DND-41 (cell line): ENCODE data around the gene LMO2.

Experiments
- ATAC-seq: fragments of 200-7000 bp; cut with Tn5 transposase; 3 replicates; pipeline ENCODE4 v1.9.1; 2021; ENCODE audit warnings: low read depth; ENCODE audit not compliant: insufficient read depth
- DNase-seq: peaks from one replicate; pipeline ENCODE4 v3.0.0-alpha.2; 2020
- H2AFZ ChIP-seq: 2 replicates; pipeline ENCODE4 v1.6.0; 2012; ENCODE audit warnings: low read depth, low read length
- H3K27ac ChIP-seq: 2 replicates; pipeline ENCODE4 v1.5.1; 2012; ENCODE audit warnings: low read length, inconsistent platforms
- H3K27me3 ChIP-seq: fragments of 200-600 bp; sonication (generic); 2 replicates; pipeline ENCODE4 v1.6.0; 2012; ENCODE audit warnings: low read length, mild to moderate bottlenecking, inconsistent platforms; ENCODE audit not compliant: insufficient read depth, poor library complexity
- H3K36me3 ChIP-seq: 2 replicates; pipeline ENCODE4 v1.5.1; 2012; ENCODE audit warnings: low read length, inconsistent platforms; ENCODE audit not compliant: insufficient read depth
- H3K4me1 ChIP-seq: 2 replicates; pipeline ENCODE4 v1.5.1; 2012; ENCODE audit warnings: mild to moderate bottlenecking, low read length; ENCODE audit not compliant: insufficient read depth
- H3K4me2 ChIP-seq: 2 replicates; pipeline ENCODE4 v1.6.0; 2012; ENCODE audit warnings: mild to moderate bottlenecking, moderate library complexity, low read length, inconsistent platforms; ENCODE audit not compliant: insufficient read depth
- H3K4me3 ChIP-seq, 2 experiments: fragments of 200-600 bp in 1 of 2; shearing (Covaris generic) in 1 of 2; 2 replicates each; pipeline ENCODE4 v1.5.1; 2012 to 2016; ENCODE audit warnings: inconsistent platforms in 2 of 2, low read length in 2 of 2, mild to moderate bottlenecking in 2 of 2, low read depth in 1 of 2, moderate library complexity in 1 of 2
- H3K79me2 ChIP-seq: 2 replicates; pipeline ENCODE4 v1.6.0; 2012; ENCODE audit warnings: low read length, inconsistent platforms; ENCODE audit not compliant: insufficient read depth
- H3K9ac ChIP-seq: 2 replicates; pipeline ENCODE4 v1.6.0; 2012; ENCODE audit warnings: low read depth, mild to moderate bottlenecking, inconsistent platforms, low read length, moderate library complexity
- H3K9me3 ChIP-seq: 2 replicates; pipeline ENCODE4 v1.5.1; 2012; ENCODE audit warnings: low read length, moderate library complexity, mild to moderate bottlenecking, inconsistent platforms; ENCODE audit not compliant: insufficient read depth, severe bottlenecking
- H4K20me1 ChIP-seq: 2 replicates; pipeline ENCODE4 v1.6.0; 2012; ENCODE audit warnings: low read length; ENCODE audit not compliant: insufficient read depth
- CTCF ChIP-seq: IDR thresholded peaks from 2 replicates; pipeline ENCODE4 v1.5.1; 2012; ENCODE audit warnings: borderline replicate concordance, low read length, moderate library complexity, mild to moderate bottlenecking; ENCODE audit not compliant: poor library complexity, severe bottlenecking; ENCODE audit errors: extremely low read depth
- EZH2 ChIP-seq: IDR thresholded peaks from 3 replicates; pipeline ENCODE4 v1.6.1; 2012; ENCODE audit warnings: borderline replicate concordance, low read depth, mild to moderate bottlenecking, moderate library complexity, low read length, inconsistent platforms; ENCODE audit not compliant: severe bottlenecking

Gene LMO2

GRCh38 chr11:33898957-33899356 is 7.1 kb upstream of the LMO2 start:
- Histone ChIP-seq H3K4me2 (no peak overlapping the region), H3K27me3 (peaks cover 25% of the 10 kb centered on the region), H2AFZ (no peak overlapping the region), H3K9me3 (no peaks in the 10 kb centered on the region), H3K27ac (no peak overlapping the region), H4K20me1 (no peaks in the 10 kb centered on the region), H3K9ac (no peak overlapping the region), H3K36me3 (no peaks in the 10 kb centered on the region), H3K4me1 (peaks cover 5% of the 10 kb centered on the region), H3K4me3 (no peak overlapping the region), H3K79me2 (no peaks in the 10 kb centered on the region)
- DNase-seq, result no peak
- ATAC-seq, result no peak
- TF ChIP-seq CTCF (no peak), EZH2 (no peak)

- Histone ChIP-seq H4K20me1 (peaks cover 3% of the 10 kb centered on the region), H3K79me2 (no peaks in the 10 kb centered on the region), H2AFZ (no peak overlapping the region), H3K4me2 (no peak overlapping the region), H3K36me3 (no peaks in the 10 kb centered on the region), H3K9ac (no peak overlapping the region), H3K9me3 (no peaks in the 10 kb centered on the region), H3K4me3 (no peak overlapping the region), H3K27ac (no peak overlapping the region), H3K4me1 (peaks cover 16% of the 10 kb centered on the region), H3K27me3 (peaks cover 25% of the 10 kb centered on the region)
- ATAC-seq, result no peak
- no peak for TF ChIP-seq CTCF
- no peak for TF ChIP-seq EZH2
- DNase-seq, result no peak
Observed at GRCh38 chr11:33897761-33898375, 6.0 kb upstream of the LMO2 start.

GRCh38 chr11:33896911-33897310 is 5.0 kb upstream of the LMO2 start:
- Histone ChIP-seq H3K79me2 (no peaks in the 10 kb centered on the region), H3K9ac (no peak overlapping the region), H4K20me1 (peaks cover 9% of the 10 kb centered on the region), H3K36me3 (no peaks in the 10 kb centered on the region), H3K9me3 (no peaks in the 10 kb centered on the region), H2AFZ (no peak overlapping the region), H3K27ac (no peak overlapping the region), H3K4me1 (peaks cover 19% of the 10 kb centered on the region), H3K27me3 (peaks cover 23% of the 10 kb centered on the region), H3K4me3 (no peak overlapping the region), H3K4me2 (no peak overlapping the region)
- ATAC-seq (no peak), DNase-seq (no peak)
- TF ChIP-seq CTCF (no peak), EZH2 (no peak)
